WTC11 (cell line): ENCODE results near the gene CIP2A. TPM values are rescaled to one million over a fixed set of nuclear protein-coding genes. Genes with fewer than 3 reads are reported as not detected.

ENCODE experiments used
- ATAC-seq: fragments of 200-7000 bp; cut with Tn5 transposase; 2 replicates; pipeline ENCODE4 v1.10.0; 2021; ENCODE audit warnings: mild to moderate bottlenecking, moderate library complexity
- CTCF ChIA-PET: fragments of 300-600 bp; sonication (Branson Sonifier 250); formaldehyde crosslinking; loops from one replicate; lab custom pipeline; 2021; ENCODE audit warnings: antibody characterized with exemption; lab: Charles Lee
- POLR2A ChIA-PET: fragments of 350-600 bp; sonication (Branson Sonifier 250); formaldehyde crosslinking; loops from one replicate; lab custom pipeline; 2021; ENCODE audit warnings: antibody characterized with exemption; lab: Charles Lee
- DNase-seq: peaks from one replicate; pipeline ENCODE4 v3.0.0; 2021; ENCODE audit warnings: low spot score
- H3K27ac Mint-ChIP-seq: 2 replicates; pipeline ENCODE4 v1.8.0; 2021; ENCODE audit warnings: mixed read lengths
- H3K27me3 Mint-ChIP-seq: 2 replicates; pipeline ENCODE4 v1.8.0; 2021; ENCODE audit warnings: low read depth, mild to moderate bottlenecking, moderate library complexity, mixed read lengths
- H3K36me3 Mint-ChIP-seq: 2 replicates; pipeline ENCODE4 v1.8.0; 2021; ENCODE audit warnings: mixed read lengths
- H3K4me1 Mint-ChIP-seq: 2 replicates; pipeline ENCODE4 v1.8.0; 2022; ENCODE audit warnings: mixed read lengths
- H3K4me3 Mint-ChIP-seq: 2 replicates; pipeline ENCODE4 v1.8.0; 2021; ENCODE audit warnings: mild to moderate bottlenecking, moderate library complexity, mixed read lengths
- H3K9me3 Mint-ChIP-seq: 2 replicates; pipeline ENCODE4 v1.8.0; 2021; ENCODE audit warnings: mixed read lengths
- ATF2 ChIP-seq: sonication (generic); formaldehyde crosslinking; IDR thresholded peaks from 2 replicates; pipeline ENCODE4 v1.8.1; 2022; ENCODE audit warnings: low read depth, missing genetic modification reagents, borderline replicate concordance
- ATF3 ChIP-seq: sonication (generic); formaldehyde crosslinking; conservative IDR thresholded peaks from 2 replicates; pipeline ENCODE4 v1.8.1; 2022; ENCODE audit warnings: mild to moderate bottlenecking, missing genetic modification reagents
- FOXJ3 ChIP-seq: sonication (generic); formaldehyde crosslinking; IDR thresholded peaks from 2 replicates; pipeline ENCODE4 v1.9.0; 2021; ENCODE audit warnings: missing genetic modification reagents, mild to moderate bottlenecking, borderline replicate concordance
- IRF2 ChIP-seq: sonication (generic); formaldehyde crosslinking; IDR thresholded peaks from 2 replicates; pipeline ENCODE4 v1.8.0; 2022; ENCODE audit warnings: low read depth, missing genetic modification reagents, borderline replicate concordance
- MAX ChIP-seq: sonication (generic); formaldehyde crosslinking; IDR thresholded peaks from 2 replicates; pipeline ENCODE4 v1.8.0; 2022; ENCODE audit warnings: mild to moderate bottlenecking, missing genetic modification reagents
- STAT6 ChIP-seq: sonication (generic); formaldehyde crosslinking; conservative IDR thresholded peaks from 2 replicates; pipeline ENCODE4 v1.8.1; 2023; ENCODE audit warnings: mild to moderate bottlenecking, low read depth, missing genetic modification reagents, moderate library complexity
- TCF7 ChIP-seq: sonication (generic); formaldehyde crosslinking; IDR thresholded peaks from 2 replicates; pipeline ENCODE4 v1.8.0; 2022; ENCODE audit warnings: mild to moderate bottlenecking, low read depth, missing genetic modification reagents, moderate library complexity
- USF2 ChIP-seq: sonication (generic); formaldehyde crosslinking; IDR thresholded peaks from 2 replicates; pipeline ENCODE4 v1.8.1; 2023; ENCODE audit warnings: mild to moderate bottlenecking, missing genetic modification reagents, moderate library complexity
- ZBTB21 ChIP-seq: sonication (generic); formaldehyde crosslinking; IDR thresholded peaks from 2 replicates; pipeline ENCODE4 v1.8.1; 2023; ENCODE audit warnings: mild to moderate bottlenecking, missing genetic modification reagents, borderline replicate concordance
- ZNF121 ChIP-seq: sonication (generic); formaldehyde crosslinking; IDR thresholded peaks from 2 replicates; pipeline ENCODE4 v1.8.0; 2023; ENCODE audit warnings: missing genetic modification reagents
- ZNF281 ChIP-seq: sonication (generic); formaldehyde crosslinking; IDR thresholded peaks from 2 replicates; pipeline ENCODE4 v1.8.0; 2023; ENCODE audit warnings: mild to moderate bottlenecking, missing genetic modification reagents
- ZNF512 ChIP-seq: sonication (generic); formaldehyde crosslinking; IDR thresholded peaks from 2 replicates; pipeline ENCODE4 v1.8.1; 2022; ENCODE audit warnings: missing genetic modification reagents, borderline replicate concordance
- total RNA-seq: library from RNA; stranded (reverse); gene quantifications from 3 replicates; pipeline ENCODE4 v1.2.3, GENCODE V29; 2021

Gene CIP2A
- total RNA-seq, 1 experiment from 2014 or later = 32.8 TPM

GRCh38 chr3:108507902-108508301, 81.3 kb downstream of the CIP2A start (continued):
- TF ChIP-seq STAT6 (CRISPR knock-in tag) = no peak
- TF ChIP-seq TCF7 (CRISPR knock-in tag) = no peak
- no peak for TF ChIP-seq ATF3
- no peak for TF ChIP-seq ZNF512 (CRISPR knock-in tag)

- peaks cover 9% of the 10 kb centered on the region; the same call in 1 of the 2 replicates for H3K9me3 Mint-ChIP-seq
- no peak overlapping the region for H3K27ac Mint-ChIP-seq
- no peak overlapping the region for H3K4me3 Mint-ChIP-seq
- H3K4me1 Mint-ChIP-seq = peaks cover 7% of the 10 kb centered on the region
- no peaks in the 10 kb centered on the region for H3K36me3 Mint-ChIP-seq
- no peak for DNase-seq
- ChIA-PET CTCF (interaction anchor here (0.6 to 1.7 kb wide), 6 partner anchors 8 to 54 kb away, joined by 3 to 17 read pairs (median 4); no protein-coding TSS in a partner anchor), POLR2A (no interaction called here)
- no peaks in the 10 kb centered on the region for H3K27me3 Mint-ChIP-seq
- TF ChIP-seq ATF2 (CRISPR knock-in tag) = no peak
- TF ChIP-seq USF2 (CRISPR knock-in tag) = no peak
- TF ChIP-seq ATF3 = no peak
- TF ChIP-seq ZNF121 (CRISPR knock-in tag) = no peak
- no peak for TF ChIP-seq MAX (CRISPR knock-in tag)
- TF ChIP-seq ZNF281 = no peak
- ATAC-seq = peak; percentile 60
Observed at GRCh38 chr3:108505811-108506210, 83.4 kb downstream of the CIP2A start.

- TF ChIP-seq IRF2 (CRISPR knock-in tag) (no peak), ZBTB21 (no peak), FOXJ3 (CRISPR knock-in tag) (no peak)
- Mint-ChIP-seq H3K4me1 (peaks cover 7% of the 10 kb centered on the region), H3K36me3 (no peaks in the 10 kb centered on the region), H3K27me3 (no peaks in the 10 kb centered on the region), H3K27ac (no peak overlapping the region), H3K9me3 (peaks cover 12% of the 10 kb centered on the region; the same call in 1 of the 2 replicates), H3K4me3 (no peak overlapping the region)
- DNase-seq (no peak), ATAC-seq (no peak)
- ChIA-PET POLR2A (no interaction called here), CTCF (no interaction called here)
Observed at GRCh38 chr3:108503722-108504121, 85.5 kb downstream of the CIP2A start.
